ENCODE results near the gene CARD11. TPM values are rescaled to one million over a fixed set of nuclear protein-coding genes. Genes with fewer than 3 reads are reported as not detected.
"Not testable (repeated sequence)": the region's sequence is repeated elsewhere in the genome, so short reads cannot be mapped to it uniquely, and the experiment has no call there.

Gene CARD11
- total RNA-seq, 1 experiment from 2014 or later = 0.57 TPM

- TF ChIP-seq CTCF (IDR thresholded peaks at IDR 0.05 in 2 of 3, conservative IDR thresholded peaks at IDR 0.05 in 1 of 3; ENCODE audit: borderline replicate concordance in 1 of 3, insufficient read depth in 1 of 3, low read depth in 2 of 3, low read length in 2 of 3) (no peak), ZBTB33 (IDR thresholded peaks at IDR 0.05; ENCODE audit: extremely low read depth, insufficient replicate concordance, low read length) (no peak)
Observed at GRCh38 chr7:3021825-3022224, 21.8 kb downstream of the CARD11 start (continued).

GRCh38 chr7:3021224-3021623 is 22.4 kb downstream of the CARD11 start:
- H3K9me2 ChIP-seq (ENCODE audit: insufficient read depth); H3K9ac ChIP-seq (ENCODE audit: low read length); H4K20me1 ChIP-seq (ENCODE audit: insufficient read depth); H3K36me3 ChIP-seq (ENCODE audit: control insufficient read depth in 1 of 2, insufficient read depth in 2 of 2, low read length in 2 of 2); H3K27ac ChIP-seq (ENCODE audit: low read depth, low read length); H3K4me3 ChIP-seq (replicated peaks in 1 of 2; ENCODE audit: low read depth in 1 of 2, low read length in 2 of 2); H2AFZ ChIP-seq (ENCODE audit: low read depth, low read length, poor library complexity, severe bottlenecking); H3K4me1 ChIP-seq (ENCODE audit: control insufficient read depth in 1 of 2, insufficient read depth in 2 of 2, low read length in 2 of 2); DNase-seq (ENCODE audit: low read depth, low spot score); H3K27me3 ChIP-seq (ENCODE audit: insufficient read depth, low read length); H3K79me2 ChIP-seq (ENCODE audit: insufficient read depth, low read length); POLR2A ChIA-PET; H3K4me2 ChIP-seq (ENCODE audit: low read length); BruUV-seq (replicated peaks); H3K9me3 ChIP-seq (ENCODE audit: control insufficient read depth in 1 of 2, insufficient read depth in 1 of 2, low read depth in 1 of 2, low read length in 2 of 2); RAD21 ChIA-PET (ENCODE audit: low non-redundant PET in 1 of 2, low total read pairs in 2 of 2, uncharacterized antibody in 2 of 2, unreplicated experiment in 2 of 2); intact Hi-C loops (cut with micrococcal nuclease); CTCF ChIA-PET; ATAC-seq: not testable (repeated sequence)

GRCh38 chr7:3020416-3020815 is 23.3 kb downstream of the CARD11 start:
- no peaks in the 10 kb centered on the region for H3K27me3 ChIP-seq (ENCODE audit: insufficient read depth, low read length)
- intact Hi-C loops (cut with micrococcal nuclease) = no loop called here
- ATAC-seq (no peak), DNase-seq (ENCODE audit: low read depth, low spot score) (no peak)
- no peak for TF ChIP-seq TCF7L2 (IDR thresholded peaks at IDR 0.05; ENCODE audit: borderline replicate concordance, extremely low read depth, insufficient read depth, insufficient read length)
- TF ChIP-seq ZFX (IDR thresholded peaks at IDR 0.05) = no peak
- H3K4me3 ChIP-seq (replicated peaks in 1 of 2; ENCODE audit: low read depth in 1 of 2, low read length in 2 of 2) = no peak overlapping the region
- no peak overlapping the region for H2AFZ ChIP-seq (ENCODE audit: low read depth, low read length, poor library complexity, severe bottlenecking)
- ChIA-PET POLR2A (no interaction called here), RAD21 (ENCODE audit: low non-redundant PET in 1 of 2, low total read pairs in 2 of 2, uncharacterized antibody in 2 of 2, unreplicated experiment in 2 of 2) (no interaction called here), CTCF (no interaction called here)
- H3K79me2 ChIP-seq (ENCODE audit: insufficient read depth, low read length) = no peaks in the 10 kb centered on the region
- no TSS peak for BruUV-seq (replicated peaks)
- H3K9ac ChIP-seq (ENCODE audit: low read length) = no peak overlapping the region
- H3K27ac ChIP-seq (ENCODE audit: low read depth, low read length) = no peak overlapping the region
- H3K9me3 ChIP-seq (ENCODE audit: control insufficient read depth in 1 of 2, insufficient read depth in 1 of 2, low read depth in 1 of 2, low read length in 2 of 2) = no peaks in the 10 kb centered on the region
- H3K36me3 ChIP-seq (ENCODE audit: control insufficient read depth in 1 of 2, insufficient read depth in 2 of 2, low read length in 2 of 2) = no peaks in the 10 kb centered on the region
- no peaks in the 10 kb centered on the region for H4K20me1 ChIP-seq (ENCODE audit: insufficient read depth)
- H3K4me1 ChIP-seq (ENCODE audit: control insufficient read depth in 1 of 2, insufficient read depth in 2 of 2, low read length in 2 of 2) = no peaks in the 10 kb centered on the region
- no peak overlapping the region for H3K4me2 ChIP-seq (ENCODE audit: low read length)
- H3K9me2 ChIP-seq (ENCODE audit: insufficient read depth) = no peaks in the 10 kb centered on the region
